MCF 10A (cell line): Measurements from ENCODE around the gene MYO10. TPM values are rescaled to one million over a fixed set of nuclear protein-coding genes. Genes with fewer than 3 reads are reported as not detected.

ENCODE experiments used
- BruUV-seq: library from RNA; stranded (reverse); fragments of 400-500 nt; replicated peaks from 2 replicates; lab custom pipeline; 2021; lab: Mats Ljungman, UMichigan
- CTCF ChIA-PET: fragments of 300-600 bp; sonication (Branson Sonifier 250); formaldehyde crosslinking; extraction: SDS; loops from one replicate; lab custom pipeline; 2021; ENCODE audit warnings: antibody characterized with exemption, inconsistent platforms; lab: Yijun Ruan, JAX
- POLR2A ChIA-PET: fragments of 300-600, 350-650 bp; sonication (Branson Sonifier 250); formaldehyde crosslinking; extraction: SDS; loops from one replicate; lab custom pipeline; 2020; ENCODE audit warnings: antibody characterized with exemption, inconsistent platforms; lab: Yijun Ruan, JAX
- DNase-seq: peaks from one replicate; pipeline ENCODE4 v3.0.0-alpha.2; 2018; ENCODE audit not compliant: unreplicated experiment
- H3K27ac Mint-ChIP-seq: one replicate; pipeline ENCODE4 v1.8.0; 2022; ENCODE audit warnings: mild to moderate bottlenecking, low read depth, mixed read lengths; ENCODE audit not compliant: unreplicated experiment
- H3K27me3 Mint-ChIP-seq: one replicate; pipeline ENCODE4 v1.8.0; 2022; ENCODE audit warnings: mixed read lengths; ENCODE audit not compliant: insufficient read depth, unreplicated experiment
- H3K36me3 Mint-ChIP-seq: one replicate; pipeline ENCODE4 v1.8.0; 2022; ENCODE audit warnings: mild to moderate bottlenecking, moderate library complexity, mixed read lengths; ENCODE audit not compliant: insufficient read depth, unreplicated experiment
- H3K4me1 Mint-ChIP-seq: one replicate; pipeline ENCODE4 v1.8.0; 2022; ENCODE audit warnings: mixed read lengths; ENCODE audit not compliant: insufficient read depth, unreplicated experiment
- H3K4me3 Mint-ChIP-seq: one replicate; pipeline ENCODE4 v1.8.0; 2022; ENCODE audit warnings: mild to moderate bottlenecking, moderate library complexity, mixed read lengths; ENCODE audit not compliant: unreplicated experiment
- H3K9me3 Mint-ChIP-seq: one replicate; pipeline ENCODE4 v1.8.0; 2022; ENCODE audit warnings: mixed read lengths; ENCODE audit not compliant: unreplicated experiment
- CTCF ChIP-seq: fragments of 200-600 bp; IDR thresholded peaks from one replicate; pipeline ENCODE4 v1.8.0; 2022; ENCODE audit warnings: antibody characterized with exemption, mild to moderate bottlenecking; ENCODE audit not compliant: unreplicated experiment
- intact Hi-C: fragments of 100-400 bp; cut with micrococcal nuclease; formaldehyde crosslinking; loops from 2 replicates; pipeline ENCODE4 v1.14.1; 2022
- total RNA-seq: library from RNA; stranded (reverse); gene quantifications from 2 replicates; pipeline ENCODE4 v1.2.3, GENCODE V29; 2022

The MYO10 gene
- total RNA-seq, 1 experiment from 2014 or later, result 35.7 TPM

GRCh38 chr5:16981700-16982099 is 45.6 kb upstream of the MYO10 start:
- no peak for TF ChIP-seq CTCF
- no peaks in the 10 kb centered on the region for H3K4me1 Mint-ChIP-seq
- intact Hi-C loops, result no loop called here
- no peaks in the 10 kb centered on the region for H3K9me3 Mint-ChIP-seq
- no peak for DNase-seq
- no peak overlapping the region for H3K27ac Mint-ChIP-seq
- no peaks in the 10 kb centered on the region for H3K36me3 Mint-ChIP-seq
- ChIA-PET CTCF (interaction anchor here (0.7 to 1.4 kb wide), 2 partner anchors 75 to 151 kb away, joined by 3 to 4 read pairs; no protein-coding TSS in a partner anchor), POLR2A (no interaction called here)
- no peak overlapping the region for H3K4me3 Mint-ChIP-seq
- BruUV-seq, result no TSS peak
- H3K27me3 Mint-ChIP-seq, result no peaks in the 10 kb centered on the region

- H3K27me3 Mint-ChIP-seq, result no peaks in the 10 kb centered on the region
- H3K36me3 Mint-ChIP-seq, result no peaks in the 10 kb centered on the region
- no peak for TF ChIP-seq CTCF
- no TSS peak for BruUV-seq
- no peaks in the 10 kb centered on the region for H3K9me3 Mint-ChIP-seq
- peak; percentile 23 for DNase-seq
- H3K27ac Mint-ChIP-seq, result no peak overlapping the region
- CTCF ChIA-PET, result interaction anchor here (0.5 to 0.9 kb wide), 4 partner anchors 91 to 255 kb away, joined by 3 to 4 read pairs (median 3); no protein-coding TSS in a partner anchor
- no peaks in the 10 kb centered on the region for H3K4me1 Mint-ChIP-seq
- H3K4me3 Mint-ChIP-seq, result no peak overlapping the region
- intact Hi-C loops, result no loop called here
- POLR2A ChIA-PET, result no interaction called here
Measured at GRCh38 chr5:16980983-16981382, 44.9 kb upstream of the MYO10 start.

GRCh38 chr5:16978296-16978695 is 42.2 kb upstream of the MYO10 start:
- DNase-seq, result no peak
- Mint-ChIP-seq H3K27me3 (no peaks in the 10 kb centered on the region), H3K4me3 (no peak overlapping the region), H3K9me3 (no peaks in the 10 kb centered on the region), H3K4me1 (no peaks in the 10 kb centered on the region), H3K36me3 (no peaks in the 10 kb centered on the region), H3K27ac (no peak overlapping the region)
- CTCF ChIA-PET, result no interaction called here
- POLR2A ChIA-PET, result interaction anchor here (1.5 kb wide), 1 partner anchor 8 kb away, joined by 3 read pairs; no protein-coding TSS in a partner anchor
- BruUV-seq, result no TSS peak
- intact Hi-C loops, result no loop called here
- TF ChIP-seq CTCF, result no peak

GRCh38 chr5:16976625-16977008 is 40.5 kb upstream of the MYO10 start:
- no peak for DNase-seq
- CTCF ChIA-PET, result no interaction called here
- intact Hi-C loops, result no loop called here
- H3K4me3 Mint-ChIP-seq, result no peak overlapping the region
- no peaks in the 10 kb centered on the region for H3K9me3 Mint-ChIP-seq
- no peaks in the 10 kb centered on the region for H3K4me1 Mint-ChIP-seq
- no peak for TF ChIP-seq CTCF
- no peak overlapping the region for H3K27ac Mint-ChIP-seq
- no peaks in the 10 kb centered on the region for H3K36me3 Mint-ChIP-seq
- BruUV-seq, result no TSS peak
- no peaks in the 10 kb centered on the region for H3K27me3 Mint-ChIP-seq
- POLR2A ChIA-PET, result no interaction called here
